GM18907 (cell line): ENCODE measurements around the gene CCDC177.

ENCODE experiments used
- ATAC-seq: cut with Tn5 transposase; IDR thresholded peaks from one replicate; pipeline ENCODE4 v1.9.1; 2021; ENCODE audit warnings: mild to moderate bottlenecking, moderate library complexity; ENCODE audit not compliant: unreplicated experiment

Gene CCDC177

DNA sequence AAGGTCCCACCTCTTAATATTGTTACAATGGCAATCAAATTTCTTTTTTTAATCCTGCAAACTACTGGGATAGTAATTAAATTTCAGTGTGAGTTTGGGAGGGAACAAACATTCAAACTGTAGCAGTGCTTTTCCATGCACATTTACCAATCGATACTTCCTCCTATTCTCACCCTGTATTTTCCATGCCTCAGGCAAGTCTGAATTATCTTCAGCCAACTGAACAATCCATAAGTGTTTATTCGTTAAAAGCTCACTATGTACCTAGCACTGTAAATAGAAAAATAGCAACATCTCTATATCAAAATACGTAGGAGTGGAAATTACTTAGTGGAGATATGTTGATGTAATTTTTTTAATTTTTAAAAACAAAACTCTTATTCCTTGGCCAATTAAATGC lies 43.5 kb downstream of the CCDC177 start:
- ATAC-seq = no peak

DNA sequence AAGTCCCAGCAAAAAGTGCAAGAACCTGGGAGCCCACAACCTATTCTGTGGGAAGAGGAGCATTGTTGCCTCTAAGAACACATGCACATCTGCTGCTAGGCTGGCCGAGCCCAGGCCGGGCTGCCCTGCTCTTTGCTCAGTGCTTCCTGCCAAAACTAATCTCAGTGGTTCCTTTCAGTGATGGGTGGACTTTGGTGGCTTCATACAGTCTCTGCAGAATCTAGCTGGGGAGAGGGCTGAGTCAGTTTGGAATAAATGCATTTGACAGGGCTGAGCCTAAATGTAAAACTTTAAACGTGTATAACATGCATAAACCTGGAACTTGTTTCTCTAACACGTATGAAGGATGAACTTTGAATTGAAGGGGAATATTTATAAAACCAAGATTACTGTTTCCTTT lies 44.6 kb downstream of the CCDC177 start:
- ATAC-seq = no peak

DNA sequence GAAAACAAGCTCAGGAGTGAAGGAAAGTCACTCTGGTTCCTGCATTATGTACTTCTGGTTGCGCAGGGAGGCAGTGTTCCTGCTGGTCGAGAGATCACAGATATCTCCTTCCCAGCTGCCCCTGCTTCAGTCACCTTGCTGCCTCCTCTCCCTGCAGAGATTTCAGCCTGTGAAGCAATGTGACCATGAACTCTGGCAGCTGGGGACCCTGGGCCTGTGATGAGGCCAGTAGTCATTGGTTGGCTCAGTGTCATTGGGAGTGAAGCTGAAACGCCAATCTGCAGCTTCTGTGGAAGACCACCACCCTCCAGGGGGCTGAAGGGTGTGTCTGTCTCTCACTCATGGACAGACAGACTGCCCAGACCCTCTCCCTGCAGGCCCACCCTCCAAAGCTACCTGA lies 45.1 kb downstream of the CCDC177 start:
- no peak for ATAC-seq

DNA sequence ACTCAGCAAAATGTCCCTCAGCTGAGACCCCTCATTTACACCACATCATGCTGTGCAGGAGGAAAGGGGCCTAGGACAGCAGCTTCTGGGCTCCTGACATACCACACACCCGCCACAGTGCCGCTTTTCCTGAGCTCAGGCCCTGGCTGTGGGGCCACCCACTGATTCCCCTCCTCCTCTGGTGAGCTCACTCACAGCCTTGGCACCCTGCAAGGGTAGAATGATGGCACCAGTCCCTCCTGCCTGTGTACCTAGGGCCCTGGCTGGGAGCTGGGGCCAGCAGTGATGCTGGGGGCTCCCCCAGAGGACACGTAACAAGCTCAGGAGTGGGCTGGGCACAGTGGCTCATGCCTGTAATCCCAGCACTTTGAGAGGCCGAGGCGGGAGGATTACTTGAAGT lies 45.7 kb downstream of the CCDC177 start:
- no peak for ATAC-seq

DNA sequence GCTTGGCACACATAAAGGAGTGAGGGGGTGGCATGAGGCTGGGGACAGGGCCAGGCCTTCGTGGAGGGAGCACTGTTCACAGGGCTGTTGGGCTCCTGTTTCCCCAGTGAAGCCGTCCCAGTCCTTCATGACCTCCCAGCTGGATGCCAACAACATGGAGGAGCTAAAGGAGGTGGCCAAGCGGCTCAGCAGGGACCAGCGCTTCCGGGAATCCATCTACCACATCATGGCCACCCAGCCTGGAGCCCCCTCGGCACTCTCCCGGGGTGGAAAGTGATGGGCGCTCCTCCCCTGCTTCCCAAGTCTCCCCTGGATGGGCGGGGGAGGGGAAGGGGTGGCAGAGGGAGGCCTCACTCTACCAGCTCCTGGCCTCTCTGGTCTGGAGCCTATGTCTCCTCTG lies 46.5 kb downstream of the CCDC177 start:
- no peak for ATAC-seq

DNA sequence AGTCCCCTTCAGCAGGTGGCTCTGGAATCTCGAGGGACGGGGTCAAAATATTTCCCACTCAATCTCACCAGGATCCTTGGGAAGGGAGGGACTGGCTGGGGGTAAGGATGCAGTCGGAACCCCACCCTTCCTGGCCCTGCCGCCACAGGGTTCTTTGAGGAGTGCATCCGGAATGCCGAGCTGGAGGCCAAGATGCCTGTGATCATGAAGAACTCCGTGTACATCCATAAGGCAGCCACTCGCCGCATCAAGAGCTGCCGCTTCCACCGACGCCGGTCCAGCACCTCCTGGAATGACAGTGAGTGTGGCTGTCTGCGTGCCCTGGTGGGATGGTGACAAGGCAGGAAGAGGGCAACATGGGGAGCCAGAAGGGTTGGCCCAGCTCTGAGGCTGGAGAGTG lies 47.0 kb downstream of the CCDC177 start:
- no peak for ATAC-seq

DNA sequence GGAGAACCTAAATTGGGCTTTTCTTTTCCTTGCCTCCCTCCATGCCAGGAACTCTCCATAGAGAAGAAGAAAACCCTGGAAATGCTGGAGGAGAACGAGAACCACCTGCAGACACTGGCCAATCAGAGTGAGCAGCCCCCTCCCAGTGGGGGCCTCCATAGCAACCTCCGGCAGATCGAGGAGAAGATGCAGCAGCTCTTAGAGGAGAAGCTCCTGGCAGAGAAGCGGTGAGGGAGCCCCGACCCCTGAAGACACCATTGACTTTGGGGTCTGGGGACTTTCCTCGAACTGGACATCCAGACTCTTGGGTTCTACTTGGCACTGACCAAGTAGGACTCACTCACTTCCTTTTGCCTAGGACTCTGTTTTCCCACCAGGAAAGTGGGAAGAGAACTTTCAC lies 48.8 kb downstream of the CCDC177 start:
- no peak for ATAC-seq

DNA sequence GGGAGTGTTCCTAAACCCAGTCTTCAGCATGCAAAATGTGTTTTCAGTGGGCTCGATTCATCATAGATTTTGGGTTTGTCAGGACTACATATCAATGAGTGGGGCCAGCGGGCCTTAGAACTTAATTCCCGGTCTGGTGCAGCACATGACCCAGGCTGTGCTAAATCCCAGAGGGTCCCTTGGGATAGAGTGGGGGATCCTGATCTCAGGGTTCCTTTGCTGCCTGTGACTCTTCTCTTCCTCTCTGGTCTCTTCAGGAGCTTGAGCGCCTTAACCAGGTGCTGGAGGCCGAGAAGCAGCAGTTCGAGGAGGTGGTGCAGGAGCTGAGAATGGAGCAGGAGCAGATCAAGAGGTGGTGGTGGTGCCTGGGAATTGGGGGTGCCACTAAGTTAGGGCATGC lies 52.6 kb downstream of the CCDC177 start:
- no peak for ATAC-seq
